Transverse colon (tissue), 4 donors: ENCODE measurements around the gene GALP.

Experiments used
- EP300 ChIP-seq: sonication (generic); formaldehyde crosslinking; IDR thresholded peaks from one replicate; pipeline ENCODE4 v1.6.1; 2017; ENCODE audit warnings: antibody characterized with exemption, low read depth
- POLR2A ChIP-seq: fragments of 450-650 bp; IDR thresholded peaks from one replicate; pipeline ENCODE4 v1.6.1; 2016; ENCODE audit warnings: antibody characterized with exemption, mild to moderate bottlenecking, moderate library complexity
- POLR2AphosphoS5 ChIP-seq, 3 donors: sonication (generic); formaldehyde crosslinking; IDR thresholded peaks; one replicate each; pipeline ENCODE4 v1.6.1; 2016; ENCODE audit warnings: antibody characterized with exemption in 3 of 3
- TF ChIP-seq, protein P1 (sequence below), 5 experiments: fragments of 200-600 bp in 3 of 5; fragments of 450-650 bp in 2 of 5; sonication (generic) in 3 of 5; IDR thresholded peaks; 1 replicate in 2 of 5; 2 replicates in 3 of 5; pipeline ENCODE4 v1.5.1; 2016 to 2017; ENCODE audit warnings: antibody characterized with exemption in 5 of 5, inconsistent platforms in 3 of 5, mild to moderate bottlenecking in 2 of 5, moderate library complexity in 1 of 5

GRCh38 chr19:56189785-56190184, 14.0 kb downstream of the GALP start:
- TF ChIP-seq, protein P1, sequence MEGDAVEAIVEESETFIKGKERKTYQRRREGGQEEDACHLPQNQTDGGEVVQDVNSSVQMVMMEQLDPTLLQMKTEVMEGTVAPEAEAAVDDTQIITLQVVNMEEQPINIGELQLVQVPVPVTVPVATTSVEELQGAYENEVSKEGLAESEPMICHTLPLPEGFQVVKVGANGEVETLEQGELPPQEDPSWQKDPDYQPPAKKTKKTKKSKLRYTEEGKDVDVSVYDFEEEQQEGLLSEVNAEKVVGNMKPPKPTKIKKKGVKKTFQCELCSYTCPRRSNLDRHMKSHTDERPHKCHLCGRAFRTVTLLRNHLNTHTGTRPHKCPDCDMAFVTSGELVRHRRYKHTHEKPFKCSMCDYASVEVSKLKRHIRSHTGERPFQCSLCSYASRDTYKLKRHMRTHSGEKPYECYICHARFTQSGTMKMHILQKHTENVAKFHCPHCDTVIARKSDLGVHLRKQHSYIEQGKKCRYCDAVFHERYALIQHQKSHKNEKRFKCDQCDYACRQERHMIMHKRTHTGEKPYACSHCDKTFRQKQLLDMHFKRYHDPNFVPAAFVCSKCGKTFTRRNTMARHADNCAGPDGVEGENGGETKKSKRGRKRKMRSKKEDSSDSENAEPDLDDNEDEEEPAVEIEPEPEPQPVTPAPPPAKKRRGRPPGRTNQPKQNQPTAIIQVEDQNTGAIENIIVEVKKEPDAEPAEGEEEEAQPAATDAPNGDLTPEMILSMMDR (IDR thresholded peaks at IDR 0.05) = no peak
- TF ChIP-seq POLR2AphosphoS5 (IDR thresholded peaks at IDR 0.05) = no peak
- no peak for TF ChIP-seq POLR2A
- no peak for TF ChIP-seq EP300
